ENCODE results near the gene POU5F1.
A peak's percentile ranks its signal among the peaks of the same experiment; 100 is the strongest.
"Not testable (repeated sequence)": the region's sequence is repeated elsewhere in the genome, so short reads cannot be mapped to it uniquely, and the experiment has no call there.

Gene POU5F1

DNA sequence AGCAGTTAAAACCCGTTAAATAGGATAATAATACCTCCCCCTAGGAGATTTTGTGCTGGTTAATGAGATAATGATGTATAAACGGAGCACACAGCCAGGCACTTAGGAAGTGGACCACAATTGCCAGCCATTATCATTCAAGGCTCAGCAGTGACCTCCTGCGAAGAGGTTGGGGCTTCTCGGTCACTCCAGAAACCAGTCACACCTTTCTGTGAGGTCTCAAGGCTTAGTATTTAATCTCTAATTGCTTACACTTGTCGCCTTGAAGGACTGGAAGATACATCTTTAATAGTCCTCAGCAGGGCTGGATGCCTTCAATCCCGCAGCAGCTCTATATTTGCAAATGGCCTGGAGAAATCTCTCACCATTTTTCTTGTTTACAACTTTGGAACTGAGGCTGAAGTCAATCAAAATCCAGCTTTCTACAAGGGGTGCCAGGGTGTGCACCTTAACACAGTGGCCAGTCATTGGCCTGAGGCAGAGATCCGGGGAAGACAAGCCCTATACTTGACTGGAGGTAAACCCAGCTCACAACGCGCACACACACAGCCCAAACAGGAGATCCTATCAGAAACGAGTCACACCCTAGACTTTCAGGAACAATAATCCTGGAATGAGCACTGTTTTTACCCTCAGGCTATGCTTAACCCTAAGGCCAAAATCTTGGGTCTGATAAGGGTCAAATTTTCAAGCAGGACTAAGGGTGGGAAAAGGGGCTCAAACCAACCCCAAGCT, 1.2 kb downstream of the POU5F1 start:
- FAIRE-seq (no peak), DNase-seq (ENCODE audit: insufficient read length, low spot score) (no peak)

- DNase-seq (ENCODE audit: insufficient read length, low spot score), result no peak
- FAIRE-seq, result no peak
Measured at GRCh38 chr6:31168606-31169005, 1.9 kb downstream of the POU5F1 start.

DNA sequence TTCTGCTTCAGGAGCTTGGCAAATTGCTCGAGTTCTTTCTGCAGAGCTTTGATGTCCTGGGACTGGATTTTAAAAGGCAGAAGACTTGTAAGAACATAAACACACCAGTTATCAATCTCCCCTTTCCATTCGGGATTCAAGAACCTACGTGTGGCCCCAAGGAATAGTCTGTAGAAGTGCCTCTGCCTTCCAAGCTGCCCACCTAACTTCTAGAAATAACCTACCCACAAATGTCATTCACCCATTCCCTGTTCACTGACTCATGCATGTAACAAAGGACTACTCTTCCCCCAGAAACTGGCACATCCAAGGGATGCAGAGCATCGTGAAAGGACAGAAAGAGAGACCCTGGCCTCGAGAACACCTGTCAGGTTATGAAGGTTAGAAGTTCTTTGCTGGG, 4.5 kb downstream of the POU5F1 start:
- DNase-seq (ENCODE audit: insufficient read length, low spot score), result no peak
- FAIRE-seq, result no peak

- not testable (repeated sequence) for FAIRE-seq; DNase-seq (ENCODE audit: insufficient read length, low spot score)
Measured at GRCh38 chr6:31165064-31165832, 5.2 kb downstream of the POU5F1 start.

GRCh38 chr6:31164475-31165063, 5.9 kb downstream of the POU5F1 start:
- not testable (repeated sequence) for FAIRE-seq; DNase-seq (ENCODE audit: insufficient read length, low spot score)

- FAIRE-seq, result no peak
- DNase-seq (ENCODE audit: insufficient read length, low spot score), result no peak
Measured at GRCh38 chr6:31163922-31164321, 6.6 kb downstream of the POU5F1 start.

- DNase-seq (ENCODE audit: insufficient read length, low spot score), result no peak
- FAIRE-seq, result no peak
Measured at GRCh38 chr6:31162463-31163165, 7.9 kb downstream of the POU5F1 start.

- DNase-seq (ENCODE audit: insufficient read length, low spot score) (no peak), FAIRE-seq (no peak)
Measured at GRCh38 chr6:31161216-31162126, 9.0 kb downstream of the POU5F1 start.

DNA sequence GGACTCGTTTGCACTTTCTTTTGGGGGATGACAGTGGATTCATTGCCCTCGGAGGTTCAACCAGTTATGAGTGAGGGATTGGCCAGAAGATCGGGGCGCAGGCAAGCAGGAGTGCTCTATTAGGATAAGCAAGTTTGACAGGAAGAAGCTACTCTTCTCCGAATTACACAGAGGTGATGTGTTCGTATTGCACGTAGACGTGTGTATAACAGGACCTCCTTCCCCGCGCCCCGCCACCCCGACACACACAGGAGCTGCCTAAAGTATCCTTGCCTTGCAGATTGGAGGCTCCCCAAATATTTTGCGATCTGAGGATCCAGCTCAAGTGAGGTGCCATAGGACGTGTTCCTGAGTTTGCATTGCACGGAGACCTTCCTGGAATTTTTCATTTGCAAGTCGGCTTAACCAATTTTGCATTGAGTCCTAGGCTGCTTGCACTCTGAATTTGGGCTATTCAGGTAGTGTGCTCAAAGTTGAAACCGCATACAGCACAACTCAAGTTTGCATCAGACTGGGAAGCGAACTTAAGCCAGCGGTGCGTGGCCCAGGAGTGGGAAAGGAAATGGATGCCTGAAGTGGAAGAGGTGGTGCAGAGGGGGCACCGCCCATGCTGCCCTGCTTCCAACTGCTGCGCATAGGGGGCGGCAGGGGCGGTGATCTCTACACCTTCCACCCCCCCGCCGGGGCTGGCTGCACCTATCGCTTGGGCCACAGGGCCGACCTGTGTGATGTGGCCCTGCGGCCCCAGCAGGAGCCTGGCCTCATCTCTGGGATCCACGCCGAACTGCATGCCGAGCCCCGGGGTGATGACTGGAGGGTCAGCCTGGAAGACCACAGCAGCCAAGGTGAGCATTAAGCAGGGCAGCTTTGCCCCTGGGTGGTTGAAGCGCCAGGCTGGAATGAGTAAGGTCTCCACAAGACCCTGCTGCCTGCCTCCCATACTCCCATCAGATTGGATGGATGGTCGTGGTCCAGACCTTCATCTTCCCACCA, 11.3 kb downstream of the POU5F1 start:
- DNase-seq (ENCODE audit: insufficient read length, low spot score), result no peak
- FAIRE-seq, result peak; percentile 16

- FAIRE-seq, result peak; percentile 97
- DNase-seq (ENCODE audit: insufficient read length, low spot score), result peak; percentile 99
Measured at GRCh38 chr6:31158140-31158862, 12.2 kb downstream of the POU5F1 start, which contains the start of gene TCF19. Gene TCF19 (plus strand): TSS chr6:31158589. CDS start chr6:31159470, 881 bp downstream.

GRCh38 chr6:31157513-31158139, 12.9 kb downstream of the POU5F1 start, which contains the start of gene CCHCR1:
Gene CCHCR1 (minus strand): TSS chr6:31157802. CDS start chr6:31157600, 202 bp downstream.
- FAIRE-seq (no peak), DNase-seq (ENCODE audit: insufficient read length, low spot score) (no peak)

DNA sequence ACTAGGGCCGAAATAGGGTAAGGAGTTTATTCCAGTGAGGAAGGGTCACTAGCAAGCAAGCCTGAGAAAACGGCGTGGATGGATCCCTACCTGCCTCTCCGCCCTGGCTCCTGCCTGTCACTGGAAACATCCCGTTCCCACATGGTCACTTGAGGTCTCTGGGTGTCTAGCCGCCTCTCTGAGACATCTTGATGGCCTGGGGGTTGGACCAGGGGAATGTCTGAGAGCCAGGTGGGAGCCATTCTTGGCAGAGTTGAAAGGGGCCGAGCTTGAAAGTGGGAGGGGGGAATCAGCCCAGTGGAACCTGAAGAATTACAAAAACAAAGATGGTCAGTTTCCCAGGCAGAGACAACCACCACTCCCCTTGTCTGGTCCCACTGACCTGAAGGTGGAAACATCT, 13.8 kb downstream of the POU5F1 start:
- FAIRE-seq, result no peak
- no peak for DNase-seq (ENCODE audit: insufficient read length, low spot score)

- FAIRE-seq, result no peak
- DNase-seq (ENCODE audit: insufficient read length, low spot score), result no peak
Measured at GRCh38 chr6:31154436-31154835, 16.0 kb downstream of the POU5F1 start.

DNA sequence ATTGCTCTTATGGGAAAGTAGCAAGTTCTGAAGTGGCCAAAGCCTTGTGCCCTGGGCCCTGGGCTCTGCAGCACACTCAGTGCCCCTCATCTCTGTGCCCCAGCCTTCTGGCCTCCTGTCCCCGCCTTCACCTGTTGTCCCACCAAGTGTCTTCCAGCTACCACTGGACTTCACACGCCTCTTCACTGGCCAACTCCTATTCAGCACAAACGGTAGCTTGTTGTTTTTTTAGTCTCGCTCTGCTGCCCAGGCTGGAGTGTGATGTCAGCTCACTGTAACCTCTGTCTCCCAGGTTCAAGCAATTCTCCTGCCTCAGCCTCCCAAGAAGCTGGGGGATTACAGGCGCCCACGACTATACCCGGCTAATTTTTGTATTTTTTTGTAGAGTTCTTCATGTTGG, 17.7 kb downstream of the POU5F1 start:
- DNase-seq (ENCODE audit: insufficient read length, low spot score) (no peak), FAIRE-seq (no peak)

GRCh38 chr6:31149827-31150447, 20.5 kb downstream of the POU5F1 start:
- FAIRE-seq, result no peak
- DNase-seq (ENCODE audit: insufficient read length, low spot score), result no peak

DNA sequence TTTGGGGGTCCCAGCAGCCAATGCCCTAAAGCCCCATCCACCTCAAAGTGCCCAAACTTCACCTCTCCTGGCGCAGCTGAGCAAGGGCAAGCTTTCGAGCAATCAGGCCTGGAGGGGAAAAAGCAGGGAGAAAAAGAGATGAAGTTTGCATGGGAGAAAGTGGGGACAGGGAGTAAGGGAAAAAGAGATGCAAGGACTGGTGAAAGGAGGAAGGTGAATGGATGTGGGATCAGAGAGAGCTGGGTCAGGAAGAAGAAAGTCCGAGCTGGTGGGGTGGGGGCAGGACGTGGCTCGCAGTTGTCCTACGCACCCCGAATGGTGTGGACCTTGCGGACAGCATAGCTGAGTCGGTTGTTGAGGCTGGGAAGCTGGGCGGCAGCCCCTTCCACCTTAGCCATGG, 25.1 kb downstream of the POU5F1 start:
- DNase-seq (ENCODE audit: insufficient read length, low spot score) (no peak), FAIRE-seq (no peak)

- no peak for FAIRE-seq
- no peak for DNase-seq (ENCODE audit: insufficient read length, low spot score)
Measured at GRCh38 chr6:31144970-31145340, 25.5 kb downstream of the POU5F1 start.

Measured in HTR-8/SVneo (cell line).